SU-DHL-6 (cell line): ENCODE measurements around the gene PALM.
"Not testable (repeated sequence)": the region's sequence is repeated elsewhere in the genome, so short reads cannot be mapped to it uniquely, and the experiment has no call there.

ENCODE experiments used
- H2AFZ ChIP-seq: fragments of 200-600 bp; sonication (generic); 2 replicates; pipeline ENCODE4 v1.6.1; 2014; ENCODE audit warnings: low read depth, mild to moderate bottlenecking, moderate library complexity, mixed read lengths, antibody characterized with exemption, low read length; ENCODE audit not compliant: severe bottlenecking
- H3F3A ChIP-seq: fragments of 200-600 bp; shearing (Covaris generic); 2 replicates; pipeline ENCODE4 v1.6.0; 2016; ENCODE audit warnings: antibody characterized with exemption, mild to moderate bottlenecking; ENCODE audit not compliant: insufficient read depth
- H3K27ac ChIP-seq: fragments of 200-600 bp; sonication (generic); 2 replicates; pipeline ENCODE4 v1.5.1; 2016; ENCODE audit warnings: low read depth, mild to moderate bottlenecking, low read length, moderate library complexity, mixed read lengths
- H3K27me3 ChIP-seq: fragments of 200-600 bp; sonication (generic), shearing (Covaris generic); 2 replicates; pipeline ENCODE4 v1.6.0; 2014; ENCODE audit warnings: mild to moderate bottlenecking, low read length
- H3K36me3 ChIP-seq: fragments of 200-600 bp; sonication (generic); 2 replicates; pipeline ENCODE4 v1.6.1; 2014; ENCODE audit warnings: mild to moderate bottlenecking, low read length, mixed read lengths
- H3K4me2 ChIP-seq: fragments of 300-600, 200-600 bp; shearing (Covaris generic), sonication (generic); 2 replicates; pipeline ENCODE4 v1.6.0; 2014; ENCODE audit warnings: low read length, low read depth, mild to moderate bottlenecking; ENCODE audit not compliant: poor library complexity, severe bottlenecking
- H3K4me3 ChIP-seq: fragments of 200-600 bp; sonication (generic); 2 replicates; pipeline ENCODE4 v1.5.1; 2014; ENCODE audit warnings: antibody characterized with exemption, low read length, mild to moderate bottlenecking, mixed read lengths; ENCODE audit not compliant: insufficient read depth, poor library complexity, severe bottlenecking
- H3K79me2 ChIP-seq: fragments of 200-600 bp; sonication (generic); 2 replicates; pipeline ENCODE4 v1.6.1; 2014; ENCODE audit warnings: mild to moderate bottlenecking, low read length, moderate library complexity; ENCODE audit not compliant: insufficient read depth
- H3K9ac ChIP-seq: fragments of 200-600 bp; sonication (generic); 2 replicates; pipeline ENCODE4 v1.7.0; 2014; ENCODE audit warnings: mild to moderate bottlenecking, low read length
- H3K9me2 ChIP-seq: fragments of 200-600 bp; sonication (generic); replicated peaks from 2 replicates; pipeline ENCODE4 v1.6.1; 2014; ENCODE audit warnings: low read length; ENCODE audit not compliant: insufficient read depth
- H3K9me3 ChIP-seq: fragments of 200-600 bp; sonication (generic); 2 replicates; pipeline ENCODE4 v1.6.1; 2014; ENCODE audit warnings: low read length, mixed read lengths; ENCODE audit not compliant: insufficient read depth
- H4K20me1 ChIP-seq: fragments of 200-600 bp; sonication (generic); 2 replicates; pipeline ENCODE4 v1.6.1; 2014; ENCODE audit warnings: low read depth, mild to moderate bottlenecking, antibody characterized with exemption, low read length, moderate library complexity, mixed read lengths
- CTCF ChIP-seq: fragments of 200-600 bp; sonication (generic); IDR thresholded peaks from one replicate; pipeline ENCODE4 v1.5.1; 2017; ENCODE audit warnings: antibody characterized with exemption, mild to moderate bottlenecking, low read length, moderate library complexity; ENCODE audit not compliant: insufficient read depth, poor library complexity, severe bottlenecking
- EZH2phosphoT487 ChIP-seq: fragments of 200-600 bp; sonication (generic), shearing (Covaris generic); conservative IDR thresholded peaks from 2 replicates; pipeline ENCODE4 v1.6.1; 2018; ENCODE audit warnings: mild to moderate bottlenecking, antibody characterized with exemption, low read length, moderate library complexity, mixed read lengths

PALM gene

GRCh38 chr19:741506-742131 is 32.9 kb downstream of the PALM start:
- Histone ChIP-seq H3K9ac (no peak overlapping the region), H2AFZ (no peak overlapping the region), H3K9me3 (no peaks in the 10 kb centered on the region), H3K27ac (no peak overlapping the region), H3K79me2 (no peaks in the 10 kb centered on the region), H3K27me3 (no peaks in the 10 kb centered on the region), H3F3A (no peaks in the 10 kb centered on the region), H3K9me2 (no peaks in the 10 kb centered on the region), H4K20me1 (no peaks in the 10 kb centered on the region), H3K36me3 (no peaks in the 10 kb centered on the region), H3K4me3 (no peak overlapping the region), H3K4me2 (no peak overlapping the region)
- TF ChIP-seq EZH2phosphoT487 (no peak), CTCF (no peak)

- no peak overlapping the region for H2AFZ ChIP-seq
- H3K27ac ChIP-seq: no peak overlapping the region
- no peaks in the 10 kb centered on the region for H3K79me2 ChIP-seq
- no peak overlapping the region for H3K4me3 ChIP-seq
- H3K4me2 ChIP-seq: no peak overlapping the region
- H3K27me3 ChIP-seq: no peaks in the 10 kb centered on the region
- no peak overlapping the region for H3K9ac ChIP-seq
- H3K9me2 ChIP-seq: no peaks in the 10 kb centered on the region
- no peaks in the 10 kb centered on the region for H3K36me3 ChIP-seq
- H3F3A ChIP-seq: no peaks in the 10 kb centered on the region
- no peaks in the 10 kb centered on the region for H3K9me3 ChIP-seq
- H4K20me1 ChIP-seq: no peaks in the 10 kb centered on the region
- TF ChIP-seq CTCF (no peak), EZH2phosphoT487 (no peak)
Measured at GRCh38 chr19:742540-743075, 33.9 kb downstream of the PALM start.

- no peaks in the 10 kb centered on the region for H4K20me1 ChIP-seq
- H3K27me3 ChIP-seq: no peaks in the 10 kb centered on the region
- no peaks in the 10 kb centered on the region for H3K9me3 ChIP-seq
- H3K4me3 ChIP-seq: no peak overlapping the region
- H3K27ac ChIP-seq: no peak overlapping the region
- no peak overlapping the region for H3K9ac ChIP-seq
- H2AFZ ChIP-seq: no peak overlapping the region
- no peaks in the 10 kb centered on the region for H3K36me3 ChIP-seq
- H3F3A ChIP-seq: no peaks in the 10 kb centered on the region
- TF ChIP-seq EZH2phosphoT487 (no peak), CTCF (no peak)
- H3K4me2 ChIP-seq: no peak overlapping the region
- no peaks in the 10 kb centered on the region for H3K9me2 ChIP-seq
- H3K79me2 ChIP-seq: no peaks in the 10 kb centered on the region
Measured at GRCh38 chr19:743168-743687, 34.5 kb downstream of the PALM start.

- not testable (repeated sequence) for H3K9ac ChIP-seq
Measured at GRCh38 chr19:745138-745537, 36.4 kb downstream of the PALM start.

More at GRCh38 chr19:745138-745537, 36.4 kb downstream of the PALM start:
- H3K4me3 ChIP-seq, H3K27me3 ChIP-seq, H3K36me3 ChIP-seq, H3K27ac ChIP-seq, H3F3A ChIP-seq, H3K79me2 ChIP-seq, H4K20me1 ChIP-seq, H3K9me2 ChIP-seq, H2AFZ ChIP-seq, H3K9me3 ChIP-seq, H3K4me2 ChIP-seq: not testable (repeated sequence)
